Measurements from ENCODE around the gene SLIT3.
"Not testable (repeated sequence)": the region's sequence is repeated elsewhere in the genome, so short reads cannot be mapped to it uniquely, and the experiment has no call there.

Gene SLIT3

DNA sequence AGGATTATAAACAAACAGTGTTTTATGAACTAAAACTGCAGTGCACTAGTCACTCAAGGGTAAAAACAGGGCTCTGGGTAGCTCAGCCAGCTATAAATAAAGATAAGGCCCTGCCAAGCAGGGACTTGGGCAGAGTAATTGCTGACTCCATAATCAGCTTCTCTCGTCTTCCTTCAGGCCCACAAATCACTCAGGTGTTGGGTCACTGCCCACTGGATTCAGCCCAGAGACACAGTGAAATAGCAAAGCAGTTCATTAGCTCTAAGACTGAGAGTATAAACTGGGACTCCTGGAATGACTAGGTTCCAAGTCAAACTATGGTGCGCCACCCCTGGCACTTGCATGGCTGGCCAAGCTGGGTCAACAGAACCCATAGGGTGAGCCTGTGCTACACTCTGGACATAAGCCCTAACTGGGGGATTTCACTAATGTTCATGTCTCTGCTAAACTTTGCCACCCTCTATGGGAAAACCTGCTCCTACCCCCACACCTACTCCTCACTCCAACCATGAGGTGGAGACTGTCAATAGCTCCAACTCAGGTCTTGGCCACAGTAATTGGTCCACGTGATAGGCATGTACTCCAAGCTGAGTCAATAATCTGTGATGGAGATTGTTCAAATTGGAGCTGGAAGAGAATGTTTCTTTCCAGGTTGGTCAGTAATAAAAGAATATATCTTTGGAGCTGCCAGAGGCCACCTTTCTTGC, 158.5 kb downstream of the SLIT3 start:
- Histone ChIP-seq H3K4me3 (ENCODE audit: low read length in 2 of 2) (no peak overlapping the region), H3K27me3 (ENCODE audit: control insufficient read depth in 2 of 2, insufficient read depth in 2 of 2, low read length in 2 of 2) (no peaks in the 10 kb centered on the region), H3K36me3 (ENCODE audit: control insufficient read depth in 2 of 2, insufficient read depth in 2 of 2, low read length in 2 of 2) (no peaks in the 10 kb centered on the region), H3K27ac (ENCODE audit: low read depth in 2 of 2, low read length in 2 of 2) (no peak overlapping the region), H3K4me1 (ENCODE audit: control insufficient read depth in 2 of 2, insufficient read depth in 2 of 2, low read length in 2 of 2) (peaks cover 3 to 11% of the 10 kb centered on the region in 2 donors), H3K9me3 (ENCODE audit: control insufficient read depth in 2 of 2, low read length in 2 of 2) (no peaks in the 10 kb centered on the region), H3K9ac (ENCODE audit: low read depth in 1 of 2, low read length in 2 of 2) (no peak overlapping the region)

DNA sequence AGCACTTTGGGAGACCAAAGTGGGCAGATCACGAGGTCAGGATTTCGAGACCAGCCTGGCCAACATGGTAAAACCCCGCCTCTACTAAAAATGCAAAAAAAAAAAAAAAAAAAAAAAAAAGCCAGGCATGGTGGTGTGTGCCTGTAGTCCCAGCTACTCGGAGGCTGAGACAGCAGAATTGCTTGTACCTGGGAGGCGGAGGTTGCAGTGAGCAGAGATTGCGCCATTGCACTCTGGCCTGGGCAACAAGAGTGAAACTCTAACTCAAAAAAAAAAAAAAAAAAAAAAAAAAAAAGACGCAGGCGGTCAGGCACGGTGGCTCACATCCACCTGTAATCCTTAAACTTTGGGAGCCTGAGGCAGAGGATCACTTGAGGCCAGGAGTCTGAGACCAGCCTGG, 160.7 kb downstream of the SLIT3 start:
- peaks cover 3 to 11% of the 10 kb centered on the region in 2 donors for H3K4me1 ChIP-seq (ENCODE audit: control insufficient read depth in 2 of 2, insufficient read depth in 2 of 2, low read length in 2 of 2)
- not testable (repeated sequence) for H3K9me3 ChIP-seq (ENCODE audit: control insufficient read depth in 2 of 2, low read length in 2 of 2); H3K27ac ChIP-seq (ENCODE audit: low read depth in 2 of 2, low read length in 2 of 2); H3K36me3 ChIP-seq (ENCODE audit: control insufficient read depth in 2 of 2, insufficient read depth in 2 of 2, low read length in 2 of 2); H3K4me3 ChIP-seq (ENCODE audit: low read length in 2 of 2); H3K9ac ChIP-seq (ENCODE audit: low read depth in 1 of 2, low read length in 2 of 2); H3K27me3 ChIP-seq (ENCODE audit: control insufficient read depth in 2 of 2, insufficient read depth in 2 of 2, low read length in 2 of 2)

DNA sequence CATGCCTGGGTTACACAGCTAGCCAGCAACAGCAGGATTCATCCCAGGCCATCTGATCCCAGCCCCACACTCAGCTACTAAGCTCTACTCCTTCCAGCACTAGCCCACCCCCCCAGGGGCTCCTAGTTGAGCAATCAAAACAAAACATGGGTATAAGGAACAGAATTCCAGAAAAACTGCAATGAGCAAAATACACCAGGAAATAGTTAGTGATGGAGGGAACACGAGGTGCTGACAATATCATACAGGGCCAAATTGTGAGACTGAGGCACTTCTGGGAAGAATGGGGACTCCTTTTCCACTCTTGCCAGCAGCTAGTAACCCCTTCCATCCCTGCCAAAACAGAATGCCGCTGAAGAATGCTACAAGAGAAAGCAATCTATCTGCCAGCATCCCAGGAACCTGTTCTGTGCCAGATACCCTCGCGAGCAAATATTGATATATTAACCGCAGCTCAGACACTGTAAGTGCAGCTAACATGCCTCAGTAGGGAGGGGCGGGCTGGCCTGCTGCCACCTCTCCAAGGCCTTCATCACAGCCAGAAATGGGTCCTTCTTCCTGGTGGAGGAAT, 161.4 kb downstream of the SLIT3 start:
- no peak overlapping the region for H3K4me3 ChIP-seq (ENCODE audit: low read length in 2 of 2)
- no peak overlapping the region for H3K9ac ChIP-seq (ENCODE audit: low read depth in 1 of 2, low read length in 2 of 2)
- peaks cover 3 to 11% of the 10 kb centered on the region in 2 donors for H3K4me1 ChIP-seq (ENCODE audit: control insufficient read depth in 2 of 2, insufficient read depth in 2 of 2, low read length in 2 of 2)
- no peaks in the 10 kb centered on the region for H3K27me3 ChIP-seq (ENCODE audit: control insufficient read depth in 2 of 2, insufficient read depth in 2 of 2, low read length in 2 of 2)
- H3K9me3 ChIP-seq (ENCODE audit: control insufficient read depth in 2 of 2, low read length in 2 of 2), result no peaks in the 10 kb centered on the region
- H3K36me3 ChIP-seq (ENCODE audit: control insufficient read depth in 2 of 2, insufficient read depth in 2 of 2, low read length in 2 of 2), result no peaks in the 10 kb centered on the region
- H3K27ac ChIP-seq (ENCODE audit: low read depth in 2 of 2, low read length in 2 of 2), result no peak overlapping the region

DNA sequence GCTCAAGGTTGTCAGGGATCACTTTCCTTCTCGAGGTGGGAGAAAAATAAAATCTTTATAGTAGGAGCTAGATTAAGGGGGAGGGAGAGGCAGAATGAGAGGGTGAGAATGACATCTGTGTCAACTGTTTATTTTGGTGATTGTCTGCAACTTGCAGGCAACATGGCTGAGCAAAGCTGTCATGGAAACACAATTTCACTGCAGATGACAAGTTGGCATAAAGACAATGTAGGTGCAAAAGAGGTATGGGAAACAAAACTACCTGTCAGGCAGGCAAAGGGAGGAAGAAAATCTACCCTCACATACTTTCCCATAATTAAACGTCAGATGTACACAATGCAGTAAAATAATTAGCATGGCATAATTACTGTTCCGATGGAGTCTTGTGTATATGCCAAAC, 167.4 kb downstream of the SLIT3 start:
- no peaks in the 10 kb centered on the region for H3K4me1 ChIP-seq (ENCODE audit: control insufficient read depth in 2 of 2, insufficient read depth in 2 of 2, low read length in 2 of 2)
- no peak overlapping the region for H3K4me3 ChIP-seq (ENCODE audit: low read length in 2 of 2)
- no peaks in the 10 kb centered on the region for H3K27me3 ChIP-seq (ENCODE audit: control insufficient read depth in 2 of 2, insufficient read depth in 2 of 2, low read length in 2 of 2)
- H3K9ac ChIP-seq (ENCODE audit: low read depth in 1 of 2, low read length in 2 of 2), result no peak overlapping the region
- no peak overlapping the region for H3K27ac ChIP-seq (ENCODE audit: low read depth in 2 of 2, low read length in 2 of 2)
- no peaks in the 10 kb centered on the region for H3K9me3 ChIP-seq (ENCODE audit: control insufficient read depth in 2 of 2, low read length in 2 of 2)
- H3K36me3 ChIP-seq (ENCODE audit: control insufficient read depth in 2 of 2, insufficient read depth in 2 of 2, low read length in 2 of 2), result no peaks in the 10 kb centered on the region

DNA sequence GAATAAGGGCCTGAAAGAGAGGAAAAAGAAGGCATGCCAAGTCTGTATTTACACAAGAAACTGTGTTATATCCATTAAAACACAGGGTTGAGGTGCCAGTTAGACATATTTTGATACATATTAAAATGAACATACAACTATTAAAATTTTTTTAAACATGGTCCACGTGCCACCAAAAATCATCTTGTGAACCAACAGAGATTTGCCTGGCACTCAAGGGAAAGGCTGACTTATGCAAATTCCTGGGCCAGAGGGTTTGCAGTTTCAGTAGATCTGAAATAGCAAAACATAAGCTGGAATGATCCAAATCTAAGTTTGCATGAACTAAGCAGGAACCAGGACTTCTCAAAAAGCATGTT, 168.7 kb downstream of the SLIT3 start:
- Histone ChIP-seq H3K27me3 (ENCODE audit: control insufficient read depth in 2 of 2, insufficient read depth in 2 of 2, low read length in 2 of 2) (no peaks in the 10 kb centered on the region), H3K9ac (ENCODE audit: low read depth in 1 of 2, low read length in 2 of 2) (no peak overlapping the region), H3K36me3 (ENCODE audit: control insufficient read depth in 2 of 2, insufficient read depth in 2 of 2, low read length in 2 of 2) (no peaks in the 10 kb centered on the region), H3K9me3 (ENCODE audit: control insufficient read depth in 2 of 2, low read length in 2 of 2) (no peaks in the 10 kb centered on the region), H3K27ac (ENCODE audit: low read depth in 2 of 2, low read length in 2 of 2) (no peak overlapping the region), H3K4me1 (ENCODE audit: control insufficient read depth in 2 of 2, insufficient read depth in 2 of 2, low read length in 2 of 2) (no peaks in the 10 kb centered on the region), H3K4me3 (ENCODE audit: low read length in 2 of 2) (no peak overlapping the region)

DNA sequence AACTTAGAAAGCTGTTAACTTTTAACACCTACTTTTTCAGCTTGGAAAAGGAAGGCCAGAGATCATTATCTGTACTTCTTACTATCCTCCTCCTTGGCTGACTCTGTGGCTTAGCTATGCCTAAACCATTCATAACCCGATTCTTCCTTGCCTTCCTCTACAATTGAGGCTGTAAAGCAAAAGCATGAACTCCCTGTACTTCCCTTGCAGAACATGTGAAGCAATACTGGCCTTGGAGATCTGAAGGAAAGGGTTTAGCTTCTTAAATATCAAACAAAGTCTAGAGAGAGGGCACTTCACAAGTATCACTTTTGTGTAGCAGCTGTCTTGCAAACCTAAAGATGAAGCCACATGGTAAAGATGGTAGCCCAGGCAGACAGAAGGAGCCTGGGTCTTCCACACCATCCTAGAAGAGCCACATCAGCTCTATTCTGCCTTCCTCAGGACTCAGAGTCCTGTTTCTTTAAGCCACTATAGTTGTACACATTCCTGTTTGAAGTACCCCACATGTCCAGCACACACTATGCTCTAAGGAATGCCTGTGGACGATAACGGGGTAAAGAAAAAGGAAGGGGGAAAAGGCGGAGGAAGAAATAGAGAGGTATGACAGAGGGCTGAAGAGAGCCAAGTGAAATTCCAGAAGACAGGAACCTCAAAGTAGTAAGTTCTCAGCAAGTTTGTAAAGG, 169.2 kb downstream of the SLIT3 start:
- Histone ChIP-seq H3K9me3 (ENCODE audit: control insufficient read depth in 2 of 2, low read length in 2 of 2) (no peaks in the 10 kb centered on the region), H3K36me3 (ENCODE audit: control insufficient read depth in 2 of 2, insufficient read depth in 2 of 2, low read length in 2 of 2) (no peaks in the 10 kb centered on the region), H3K9ac (ENCODE audit: low read depth in 1 of 2, low read length in 2 of 2) (no peak overlapping the region), H3K4me3 (ENCODE audit: low read length in 2 of 2) (no peak overlapping the region), H3K27ac (ENCODE audit: low read depth in 2 of 2, low read length in 2 of 2) (no peak overlapping the region), H3K4me1 (ENCODE audit: control insufficient read depth in 2 of 2, insufficient read depth in 2 of 2, low read length in 2 of 2) (no peaks in the 10 kb centered on the region), H3K27me3 (ENCODE audit: control insufficient read depth in 2 of 2, insufficient read depth in 2 of 2, low read length in 2 of 2) (no peaks in the 10 kb centered on the region)

DNA sequence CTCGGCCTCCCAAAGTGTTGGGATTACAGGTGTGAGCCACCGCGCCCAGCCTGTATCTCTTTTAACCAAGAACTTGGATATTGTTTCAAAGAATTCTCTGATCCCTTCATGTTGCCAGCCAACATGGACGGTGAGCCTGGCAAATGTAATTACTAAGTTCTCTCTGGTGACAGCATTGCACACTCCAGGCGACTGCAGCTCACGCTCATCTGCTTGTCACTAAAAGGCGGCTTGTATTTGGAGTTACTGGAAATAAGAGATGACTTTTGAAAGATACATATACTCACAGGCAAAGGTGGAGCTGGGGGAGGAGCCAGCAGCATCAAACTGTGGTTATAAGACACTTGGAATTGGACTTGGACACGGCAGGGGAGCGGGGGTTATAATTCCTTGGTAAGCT, 172.3 kb downstream of the SLIT3 start:
- Histone ChIP-seq H3K27ac (ENCODE audit: low read depth in 2 of 2, low read length in 2 of 2) (no peak overlapping the region), H3K36me3 (ENCODE audit: control insufficient read depth in 2 of 2, insufficient read depth in 2 of 2, low read length in 2 of 2) (no peaks in the 10 kb centered on the region), H3K4me1 (ENCODE audit: control insufficient read depth in 2 of 2, insufficient read depth in 2 of 2, low read length in 2 of 2) (no peaks in the 10 kb centered on the region), H3K9me3 (ENCODE audit: control insufficient read depth in 2 of 2, low read length in 2 of 2) (no peaks in the 10 kb centered on the region), H3K9ac (ENCODE audit: low read depth in 1 of 2, low read length in 2 of 2) (no peak overlapping the region), H3K27me3 (ENCODE audit: control insufficient read depth in 2 of 2, insufficient read depth in 2 of 2, low read length in 2 of 2) (no peaks in the 10 kb centered on the region), H3K4me3 (ENCODE audit: low read length in 2 of 2) (no peak overlapping the region)

DNA sequence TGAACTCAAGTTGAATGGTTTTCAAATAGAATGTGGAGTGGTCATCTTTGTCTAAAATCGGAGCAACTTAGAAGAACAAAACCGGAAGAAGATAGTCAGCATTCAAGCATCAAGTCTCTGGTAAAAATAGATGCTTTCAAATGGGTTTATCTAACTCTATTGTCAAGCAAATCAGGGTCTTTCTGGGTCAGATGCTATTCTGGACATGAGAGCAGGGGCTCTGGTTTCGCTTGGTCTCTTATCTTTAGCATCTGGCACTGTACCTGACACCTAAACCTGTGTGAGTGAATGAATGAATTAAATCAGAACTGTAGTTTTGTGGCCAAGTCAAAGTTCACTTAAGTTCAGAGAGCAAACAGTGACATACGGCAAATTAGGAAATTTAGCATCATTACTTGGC, 173.5 kb downstream of the SLIT3 start:
- Histone ChIP-seq H3K36me3 (ENCODE audit: control insufficient read depth in 2 of 2, insufficient read depth in 2 of 2, low read length in 2 of 2) (no peaks in the 10 kb centered on the region), H3K9ac (ENCODE audit: low read depth in 1 of 2, low read length in 2 of 2) (no peak overlapping the region), H3K27ac (ENCODE audit: low read depth in 2 of 2, low read length in 2 of 2) (no peak overlapping the region), H3K4me1 (ENCODE audit: control insufficient read depth in 2 of 2, insufficient read depth in 2 of 2, low read length in 2 of 2) (no peaks in the 10 kb centered on the region), H3K4me3 (ENCODE audit: low read length in 2 of 2) (no peak overlapping the region), H3K27me3 (ENCODE audit: control insufficient read depth in 2 of 2, insufficient read depth in 2 of 2, low read length in 2 of 2) (no peaks in the 10 kb centered on the region), H3K9me3 (ENCODE audit: control insufficient read depth in 2 of 2, low read length in 2 of 2) (no peaks in the 10 kb centered on the region)

DNA sequence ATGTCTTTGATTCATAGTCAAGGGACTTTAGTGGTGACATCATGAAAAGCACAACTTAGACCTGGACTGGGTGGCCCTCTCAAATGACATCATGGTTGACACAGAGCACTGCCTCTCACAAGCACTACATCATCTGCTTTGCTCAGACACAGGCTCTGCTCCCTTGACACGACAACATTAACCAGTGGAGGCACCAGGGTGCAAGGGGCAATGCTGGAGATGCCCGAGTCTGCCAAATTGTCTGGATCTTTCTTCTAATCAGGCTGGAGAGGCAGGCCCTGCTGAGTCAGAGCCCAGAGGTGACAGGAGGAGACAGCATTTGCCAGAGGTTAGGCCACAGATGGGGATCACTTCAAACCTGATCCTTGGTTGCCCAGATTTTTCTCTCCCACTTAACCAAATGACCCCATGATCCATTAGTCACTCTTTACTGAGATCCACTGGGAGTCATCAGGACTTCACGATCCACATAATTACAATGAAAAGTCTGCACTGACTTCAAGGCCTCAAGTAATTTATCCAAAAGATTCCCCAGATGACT, 174.4 kb downstream of the SLIT3 start:
- H3K4me1 ChIP-seq (ENCODE audit: control insufficient read depth in 2 of 2, insufficient read depth in 2 of 2, low read length in 2 of 2), result no peaks in the 10 kb centered on the region
- no peak overlapping the region for H3K4me3 ChIP-seq (ENCODE audit: low read length in 2 of 2)
- no peaks in the 10 kb centered on the region for H3K27me3 ChIP-seq (ENCODE audit: control insufficient read depth in 2 of 2, insufficient read depth in 2 of 2, low read length in 2 of 2)
- no peaks in the 10 kb centered on the region for H3K36me3 ChIP-seq (ENCODE audit: control insufficient read depth in 2 of 2, insufficient read depth in 2 of 2, low read length in 2 of 2)
- no peak overlapping the region for H3K9ac ChIP-seq (ENCODE audit: low read depth in 1 of 2, low read length in 2 of 2)
- no peaks in the 10 kb centered on the region for H3K9me3 ChIP-seq (ENCODE audit: control insufficient read depth in 2 of 2, low read length in 2 of 2)
- H3K27ac ChIP-seq (ENCODE audit: low read depth in 2 of 2, low read length in 2 of 2), result no peak overlapping the region

DNA sequence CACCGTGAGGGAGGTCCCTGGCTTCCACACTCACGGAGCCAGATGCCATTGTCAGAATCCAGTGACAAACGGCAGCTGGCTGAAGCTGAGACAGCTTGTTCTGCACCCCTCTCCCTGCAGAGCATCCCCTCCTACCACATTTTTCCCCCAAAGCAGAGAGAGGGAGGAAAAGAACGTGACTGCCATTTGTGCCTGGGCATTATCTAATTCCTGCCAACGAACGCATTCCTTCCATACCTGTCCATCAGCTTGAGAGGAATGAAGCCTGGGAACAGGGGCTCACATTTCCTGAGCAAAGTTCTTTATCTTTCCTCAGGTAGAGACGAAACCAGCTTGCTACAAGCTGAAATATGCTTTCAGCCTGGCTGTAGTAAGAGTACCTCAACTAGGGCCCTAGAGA, 175.4 kb downstream of the SLIT3 start:
- H3K36me3 ChIP-seq (ENCODE audit: control insufficient read depth in 2 of 2, insufficient read depth in 2 of 2, low read length in 2 of 2), result no peaks in the 10 kb centered on the region
- H3K9ac ChIP-seq (ENCODE audit: low read depth in 1 of 2, low read length in 2 of 2), result no peak overlapping the region
- no peak overlapping the region for H3K4me3 ChIP-seq (ENCODE audit: low read length in 2 of 2)
- no peaks in the 10 kb centered on the region for H3K27me3 ChIP-seq (ENCODE audit: control insufficient read depth in 2 of 2, insufficient read depth in 2 of 2, low read length in 2 of 2)
- H3K9me3 ChIP-seq (ENCODE audit: control insufficient read depth in 2 of 2, low read length in 2 of 2), result no peaks in the 10 kb centered on the region
- H3K4me1 ChIP-seq (ENCODE audit: control insufficient read depth in 2 of 2, insufficient read depth in 2 of 2, low read length in 2 of 2), result no peaks in the 10 kb centered on the region
- H3K27ac ChIP-seq (ENCODE audit: low read depth in 2 of 2, low read length in 2 of 2), result no peak overlapping the region
